Liver (tissue), 3 donors: ENCODE measurements around the gene UNCX.

ENCODE experiments used
- ATF3 ChIP-seq: IDR thresholded peaks from 2 replicates; pipeline ENCODE4 v1.6.1; 2016; ENCODE audit warnings: antibody characterized with exemption
- CTCF ChIP-seq: fragments of 150-350 bp; IDR thresholded peaks from 2 replicates; pipeline ENCODE4 v1.5.1; 2017; ENCODE audit warnings: improper control_type of control experiment, low read depth, low read length; ENCODE audit not compliant: missing input control
- EGR1 ChIP-seq, 2 donors: IDR thresholded peaks; 2 replicates each; pipeline ENCODE4 v1.6.1; 2016 to 2018; ENCODE audit warnings: antibody characterized with exemption in 2 of 2, low read depth in 2 of 2
- FOXA1 ChIP-seq: IDR thresholded peaks from 2 replicates; pipeline ENCODE4 v1.6.1; 2016; ENCODE audit warnings: antibody characterized with exemption
- GABPA ChIP-seq, 2 donors: IDR thresholded peaks in 1 of 2; conservative IDR thresholded peaks in 1 of 2; 2 replicates each; pipeline ENCODE4 v1.6.1; 2016; ENCODE audit warnings: antibody characterized with exemption in 2 of 2, mild to moderate bottlenecking in 1 of 2, moderate library complexity in 1 of 2
- HNF4G ChIP-seq: IDR thresholded peaks from 2 replicates; pipeline ENCODE4 v1.6.1; 2016; ENCODE audit warnings: antibody characterized with exemption
- MAX ChIP-seq: IDR thresholded peaks from 2 replicates; pipeline ENCODE4 v1.6.1; 2016; ENCODE audit warnings: antibody characterized with exemption
- RAD21 ChIP-seq, 2 donors: IDR thresholded peaks; 2 replicates each; pipeline ENCODE4 v1.6.1; 2016; ENCODE audit warnings: antibody characterized with exemption in 2 of 2, mild to moderate bottlenecking in 2 of 2
- REST ChIP-seq: IDR thresholded peaks from 2 replicates; pipeline ENCODE4 v1.6.1; 2016; ENCODE audit warnings: antibody characterized with exemption, mild to moderate bottlenecking
- SP1 ChIP-seq: IDR thresholded peaks from 2 replicates; pipeline ENCODE4 v1.6.1; 2018; ENCODE audit warnings: antibody characterized with exemption, mild to moderate bottlenecking
- TAF1 ChIP-seq: conservative IDR thresholded peaks from 2 replicates; pipeline ENCODE4 v1.6.1; 2016; ENCODE audit warnings: antibody characterized with exemption, mild to moderate bottlenecking
- YY1 ChIP-seq: IDR thresholded peaks from 2 replicates; pipeline ENCODE4 v1.6.1; 2016; ENCODE audit warnings: antibody characterized with exemption, mild to moderate bottlenecking
- donor health status: healthy.
- donor health status: healthy.

GRCh38 chr7:1236831-1237701 lies 4.4 kb downstream of the UNCX start:
- TF ChIP-seq CTCF, result no peak
- TF ChIP-seq EGR1 (IDR thresholded peaks at IDR 0.05; ENCODE audit: low read depth in 2 of 2), result no peak
- TF ChIP-seq TAF1, result no peak
- no peak for TF ChIP-seq YY1
- TF ChIP-seq RAD21 (IDR thresholded peaks at IDR 0.05), result no peak
- no peak for TF ChIP-seq GABPA (IDR thresholded peaks at IDR 0.05 in 1 of 2, conservative IDR thresholded peaks at IDR 0.05 in 1 of 2)
- TF ChIP-seq REST, result no peak
- no peak for TF ChIP-seq SP1
- TF ChIP-seq ATF3, result no peak
- TF ChIP-seq MAX, result no peak
- no peak for TF ChIP-seq HNF4G
- no peak for TF ChIP-seq FOXA1
